ENCODE measurements around the gene VEGFC. TPM values are rescaled to one million over a fixed set of nuclear protein-coding genes. Genes with fewer than 3 reads are reported as not detected.

Gene VEGFC
- total and polyA plus RNA-seq, 7 experiments from 2014 or later, result not detected

DNA sequence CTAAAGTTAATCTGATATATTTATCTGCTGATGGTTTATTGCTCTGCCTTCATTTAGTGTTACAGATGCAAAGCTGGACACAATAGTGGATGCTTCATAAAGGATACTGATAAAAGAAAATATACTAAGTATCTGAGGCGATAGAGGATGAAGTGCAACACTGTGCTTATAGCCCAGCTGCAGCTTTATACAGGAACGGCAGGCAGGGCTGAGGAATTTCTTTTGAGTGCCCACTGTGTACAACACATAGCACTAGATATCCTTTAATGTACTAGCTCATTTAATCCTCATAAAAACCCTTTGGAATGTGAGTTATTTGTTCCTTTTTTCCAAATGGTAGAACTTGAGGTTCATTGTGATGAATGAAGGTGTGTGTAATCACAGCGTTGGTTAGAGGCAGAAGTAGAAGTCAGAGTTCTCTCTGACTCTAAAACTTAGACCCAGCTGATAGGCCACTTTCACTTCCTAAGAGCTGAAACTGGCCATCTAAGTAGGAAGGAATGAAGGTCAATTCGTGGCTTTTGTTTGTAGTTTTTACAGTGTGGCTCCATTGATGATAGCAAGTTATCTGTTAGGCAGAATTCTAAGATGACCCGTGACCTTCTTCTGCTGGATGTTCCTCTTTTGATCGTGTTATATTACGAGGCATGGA is 138.0 kb downstream of the VEGFC start:
- no peaks in the 10 kb centered on the region for H3K4me1 ChIP-seq (ENCODE audit: control insufficient read depth in 2 of 2, insufficient read depth in 2 of 2, low read length in 2 of 2)
- H3K9me3 ChIP-seq (ENCODE audit: control insufficient read depth in 2 of 3, low read length in 3 of 3), result no peaks in the 10 kb centered on the region
- H3K27ac ChIP-seq (ENCODE audit: low read depth, low read length), result no peak overlapping the region
- CTCF ChIA-PET, result no interaction called here
- no peak overlapping the region for H3K4me3 ChIP-seq (ENCODE audit: low read length)
- Mint-ChIP-seq H3K27ac (no peak overlapping the region), H3K36me3 (no peaks in the 10 kb centered on the region), H3K4me3 (no peak overlapping the region), H3K4me1 (peaks cover 0 to 1% (median 0%) of the 10 kb centered on the region in 7 donors), H3K9me3 (peaks cover 0 to 7% (median 3%) of the 10 kb centered on the region in 11 donors), H3K27me3 (no peaks in the 10 kb centered on the region)
- POLR2A ChIA-PET, result no interaction called here
- ATAC-seq, result no peak
- no peaks in the 10 kb centered on the region for H3K36me3 ChIP-seq (ENCODE audit: control insufficient read depth in 2 of 3, insufficient read depth in 3 of 3, low read length in 3 of 3)
- intact Hi-C loops (cut with micrococcal nuclease), result no loop called here
- DNase-seq, result no peak
- H3K27me3 ChIP-seq (ENCODE audit: control insufficient read depth in 2 of 2, insufficient read depth in 2 of 2, low read length in 2 of 2), result no peaks in the 10 kb centered on the region

DNA sequence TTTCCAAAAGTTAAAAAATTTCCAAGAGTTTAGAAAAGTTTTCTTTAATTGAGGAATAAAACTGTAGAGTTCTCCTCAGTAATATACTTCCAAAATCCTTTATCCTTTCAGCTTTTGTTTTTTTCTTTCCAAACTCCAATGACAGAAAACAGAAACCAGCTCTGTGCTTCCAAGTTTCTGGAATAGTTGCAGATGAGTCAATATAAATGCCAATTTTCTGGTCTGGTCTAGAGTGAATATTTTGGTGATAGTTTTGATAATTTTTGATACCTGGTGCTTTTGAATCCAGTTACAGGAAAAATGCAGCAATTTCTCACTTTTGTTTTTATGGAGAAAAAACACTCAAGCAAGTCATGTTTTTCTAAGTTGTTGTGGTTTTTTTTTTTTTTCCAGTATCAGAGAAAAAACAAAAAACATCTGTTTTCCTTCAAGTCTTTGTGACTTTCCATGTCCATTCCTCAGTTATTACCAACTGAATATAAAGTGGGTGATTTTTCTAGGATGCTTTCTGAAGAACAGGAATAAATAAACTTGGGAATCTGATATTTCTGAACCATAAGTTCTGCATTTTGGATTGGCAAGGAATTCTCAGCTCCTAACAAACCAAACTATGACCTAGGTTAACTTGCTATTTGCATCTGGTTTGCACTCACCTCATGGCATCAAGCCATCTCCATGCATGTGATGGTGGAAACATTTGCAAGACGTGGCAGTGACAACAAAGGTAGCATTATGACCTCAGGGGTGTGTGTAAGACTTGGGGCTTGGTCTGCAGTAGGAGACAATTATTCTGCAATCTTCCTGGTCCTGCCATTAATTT is 139.1 kb downstream of the VEGFC start:
- CTCF ChIA-PET, result no interaction called here
- H3K27me3 Mint-ChIP-seq, result no peaks in the 10 kb centered on the region

DNA sequence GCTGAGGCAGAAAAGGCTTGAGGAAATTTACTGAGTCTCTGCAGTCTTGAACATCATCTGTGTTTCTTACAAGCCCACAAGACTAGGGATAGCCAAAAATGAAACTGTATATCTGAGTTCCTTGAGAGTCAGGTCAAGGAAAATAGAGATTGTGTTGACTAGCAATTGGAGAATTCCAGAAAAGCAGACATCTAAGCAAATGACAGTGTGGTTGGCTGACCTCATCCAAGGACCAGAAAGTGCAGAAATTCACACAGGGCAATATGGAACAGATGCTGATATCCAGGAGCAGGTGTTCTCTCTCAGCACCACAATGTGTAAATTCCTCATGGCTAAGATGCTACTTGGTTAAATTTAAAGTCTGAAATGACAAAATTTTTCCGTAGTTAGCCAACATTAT is 146.4 kb downstream of the VEGFC start:
- intact Hi-C loops (cut with micrococcal nuclease), result no loop called here
- no peak overlapping the region for H3K27ac Mint-ChIP-seq
- H3K9me3 Mint-ChIP-seq, result peaks cover 0 to 2% (median 0%) of the 10 kb centered on the region in 11 donors
- Histone ChIP-seq H3K27ac (ENCODE audit: low read depth, low read length) (no peak overlapping the region), H3K9me3 (ENCODE audit: control insufficient read depth in 2 of 3, low read length in 3 of 3) (no peaks in the 10 kb centered on the region), H3K4me1 (ENCODE audit: control insufficient read depth in 2 of 2, insufficient read depth in 2 of 2, low read length in 2 of 2) (no peaks in the 10 kb centered on the region), H3K36me3 (ENCODE audit: control insufficient read depth in 2 of 3, insufficient read depth in 3 of 3, low read length in 3 of 3) (no peaks in the 10 kb centered on the region), H3K27me3 (ENCODE audit: control insufficient read depth in 2 of 2, insufficient read depth in 2 of 2, low read length in 2 of 2) (no peaks in the 10 kb centered on the region), H3K4me3 (ENCODE audit: low read length) (no peak overlapping the region)
- ATAC-seq (no peak), DNase-seq (no peak)
- H3K4me3 Mint-ChIP-seq, result no peak overlapping the region
- no peaks in the 10 kb centered on the region for H3K4me1 Mint-ChIP-seq
- no peaks in the 10 kb centered on the region for H3K36me3 Mint-ChIP-seq
- POLR2A ChIA-PET, result no interaction called here
- CTCF ChIA-PET, result no interaction called here
- no peaks in the 10 kb centered on the region for H3K27me3 Mint-ChIP-seq

More for the DNA sequence above, 139.1 kb downstream of the VEGFC start:
- DNase-seq (no peak), ATAC-seq (no peak)
- Histone ChIP-seq H3K9me3 (ENCODE audit: control insufficient read depth in 2 of 3, low read length in 3 of 3) (no peaks in the 10 kb centered on the region), H3K4me3 (ENCODE audit: low read length) (no peak overlapping the region), H3K27ac (ENCODE audit: low read depth, low read length) (no peak overlapping the region), H3K27me3 (ENCODE audit: control insufficient read depth in 2 of 2, insufficient read depth in 2 of 2, low read length in 2 of 2) (no peaks in the 10 kb centered on the region), H3K4me1 (ENCODE audit: control insufficient read depth in 2 of 2, insufficient read depth in 2 of 2, low read length in 2 of 2) (no peaks in the 10 kb centered on the region), H3K36me3 (ENCODE audit: control insufficient read depth in 2 of 3, insufficient read depth in 3 of 3, low read length in 3 of 3) (no peaks in the 10 kb centered on the region)
- H3K36me3 Mint-ChIP-seq, result no peaks in the 10 kb centered on the region
- peaks cover 0 to 1% (median 0%) of the 10 kb centered on the region in 7 donors for H3K4me1 Mint-ChIP-seq
- H3K4me3 Mint-ChIP-seq, result no peak overlapping the region
- H3K9me3 Mint-ChIP-seq, result peaks cover 0 to 7% (median 2%) of the 10 kb centered on the region in 11 donors
- H3K27ac Mint-ChIP-seq, result no peak overlapping the region
- intact Hi-C loops (cut with micrococcal nuclease), result no loop called here
- POLR2A ChIA-PET, result no interaction called here

DNA sequence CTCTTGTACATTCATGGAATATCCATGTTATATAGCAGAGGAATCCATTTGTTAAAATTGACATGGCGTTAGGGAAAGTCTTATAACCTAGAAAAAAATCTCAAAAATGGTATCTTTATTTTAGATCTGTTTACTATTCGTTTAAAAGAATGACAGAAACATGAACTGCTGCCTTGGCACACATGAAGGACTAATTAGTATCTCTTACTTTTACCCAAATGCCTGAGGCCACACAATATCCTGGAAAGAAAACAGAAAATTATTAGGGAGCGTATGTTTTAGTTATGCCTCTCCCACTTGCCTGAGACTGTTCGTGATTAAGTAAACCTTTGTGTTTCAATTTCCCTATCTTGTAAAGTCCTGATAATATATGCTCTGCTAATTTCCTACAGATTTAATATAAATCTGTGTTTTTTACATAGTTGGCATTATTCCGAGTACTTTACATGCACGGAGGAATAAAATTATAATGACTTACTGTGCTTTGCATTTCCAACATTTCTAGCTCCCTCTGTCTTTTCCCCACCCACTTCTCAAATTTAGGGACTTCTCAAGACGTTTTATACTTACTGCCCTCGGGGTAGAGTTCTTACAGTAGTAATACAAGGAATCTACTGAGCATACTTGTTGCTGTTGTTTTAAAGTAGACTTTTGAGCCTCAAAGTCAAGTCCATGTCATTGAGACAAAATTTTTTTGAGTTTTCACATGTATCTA is 147.3 kb downstream of the VEGFC start:
- DNase-seq, result no peak
- H3K4me3 Mint-ChIP-seq, result no peak overlapping the region
- H3K4me1 Mint-ChIP-seq, result no peaks in the 10 kb centered on the region
- no peaks in the 10 kb centered on the region for H3K4me1 ChIP-seq (ENCODE audit: control insufficient read depth in 2 of 2, insufficient read depth in 2 of 2, low read length in 2 of 2)
- intact Hi-C loops (cut with micrococcal nuclease), result no loop called here
- H3K9me3 ChIP-seq (ENCODE audit: control insufficient read depth in 2 of 3, low read length in 3 of 3), result no peaks in the 10 kb centered on the region
- H3K9me3 Mint-ChIP-seq, result peaks cover 0 to 2% (median 0%) of the 10 kb centered on the region in 11 donors
- ChIA-PET POLR2A (no interaction called here), CTCF (no interaction called here)
- no peak for ATAC-seq
- no peak overlapping the region for H3K27ac Mint-ChIP-seq
- no peak overlapping the region for H3K4me3 ChIP-seq (ENCODE audit: low read length)
- H3K27me3 Mint-ChIP-seq, result no peaks in the 10 kb centered on the region
- no peaks in the 10 kb centered on the region for H3K36me3 Mint-ChIP-seq
- no peaks in the 10 kb centered on the region for H3K27me3 ChIP-seq (ENCODE audit: control insufficient read depth in 2 of 2, insufficient read depth in 2 of 2, low read length in 2 of 2)
- H3K27ac ChIP-seq (ENCODE audit: low read depth, low read length), result no peak overlapping the region
- no peaks in the 10 kb centered on the region for H3K36me3 ChIP-seq (ENCODE audit: control insufficient read depth in 2 of 3, insufficient read depth in 3 of 3, low read length in 3 of 3)

DNA sequence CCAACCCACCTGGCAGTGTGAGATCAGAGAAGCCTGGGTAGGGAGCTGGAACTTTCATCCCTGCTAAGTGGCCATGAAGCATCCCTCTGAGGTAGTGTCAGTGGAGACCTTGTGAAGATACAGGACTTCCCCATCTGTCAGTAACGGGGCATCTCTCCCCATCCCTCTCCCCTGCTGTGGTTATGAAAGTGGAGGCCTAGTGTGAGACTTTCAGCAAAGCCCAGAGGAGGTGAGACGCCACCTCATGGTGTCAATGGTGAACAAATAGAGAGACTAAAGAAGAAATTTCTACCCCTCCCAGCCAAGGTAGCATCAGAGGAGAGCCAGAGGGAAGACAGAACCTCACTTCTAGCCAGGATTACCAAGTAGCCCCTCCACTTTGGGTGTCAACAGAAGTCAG is 150.2 kb downstream of the VEGFC start:
- Histone ChIP-seq H3K4me1 (ENCODE audit: control insufficient read depth in 2 of 2, insufficient read depth in 2 of 2, low read length in 2 of 2) (no peaks in the 10 kb centered on the region), H3K36me3 (ENCODE audit: control insufficient read depth in 2 of 3, insufficient read depth in 3 of 3, low read length in 3 of 3) (no peaks in the 10 kb centered on the region), H3K27me3 (ENCODE audit: control insufficient read depth in 2 of 2, insufficient read depth in 2 of 2, low read length in 2 of 2) (no peaks in the 10 kb centered on the region), H3K4me3 (ENCODE audit: low read length) (no peak overlapping the region), H3K9me3 (ENCODE audit: control insufficient read depth in 2 of 3, low read length in 3 of 3) (no peaks in the 10 kb centered on the region), H3K27ac (ENCODE audit: low read depth, low read length) (no peak overlapping the region)
- ChIA-PET CTCF (no interaction called here), POLR2A (no interaction called here)
- H3K4me3 Mint-ChIP-seq, result no peak overlapping the region
- no peak overlapping the region for H3K27ac Mint-ChIP-seq
- intact Hi-C loops (cut with micrococcal nuclease), result no loop called here
- peaks cover 0 to 14% (median 0%) of the 10 kb centered on the region in 11 donors for H3K9me3 Mint-ChIP-seq
- no peaks in the 10 kb centered on the region for H3K4me1 Mint-ChIP-seq
- H3K36me3 Mint-ChIP-seq, result no peaks in the 10 kb centered on the region
- ATAC-seq, result no peak
- no peak for DNase-seq
- no peaks in the 10 kb centered on the region for H3K27me3 Mint-ChIP-seq

DNA sequence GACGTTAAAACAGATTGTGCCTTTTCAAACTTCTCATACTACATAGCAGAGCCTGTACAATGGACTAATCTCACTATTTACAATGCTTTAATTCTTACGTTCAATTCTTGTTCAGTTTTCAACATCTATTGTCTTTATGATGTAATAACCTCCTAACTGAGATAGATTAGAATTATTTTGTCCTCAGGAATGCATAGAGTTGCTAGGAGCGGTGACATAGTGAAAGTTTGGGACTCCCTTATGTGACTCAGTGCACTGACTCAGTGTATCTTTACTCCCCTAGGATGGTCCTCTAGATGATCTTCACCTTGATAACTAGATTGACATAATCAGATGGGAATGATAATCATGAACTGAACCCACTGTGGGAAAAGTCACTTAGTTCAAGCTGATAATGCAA is 151.5 kb downstream of the VEGFC start:
- intact Hi-C loops (cut with micrococcal nuclease), result no loop called here
- H3K27me3 ChIP-seq (ENCODE audit: control insufficient read depth in 2 of 2, insufficient read depth in 2 of 2, low read length in 2 of 2), result no peaks in the 10 kb centered on the region
- no peaks in the 10 kb centered on the region for H3K36me3 ChIP-seq (ENCODE audit: control insufficient read depth in 2 of 3, insufficient read depth in 3 of 3, low read length in 3 of 3)
- CTCF ChIA-PET, result no interaction called here
- POLR2A ChIA-PET, result no interaction called here
- H3K9me3 Mint-ChIP-seq, result peaks cover 0 to 14% (median 0%) of the 10 kb centered on the region in 11 donors
- H3K27ac Mint-ChIP-seq, result no peak overlapping the region
- no peak for ATAC-seq
- H3K4me1 ChIP-seq (ENCODE audit: control insufficient read depth in 2 of 2, insufficient read depth in 2 of 2, low read length in 2 of 2), result no peaks in the 10 kb centered on the region
- no peaks in the 10 kb centered on the region for H3K9me3 ChIP-seq (ENCODE audit: control insufficient read depth in 2 of 3, low read length in 3 of 3)
- no peaks in the 10 kb centered on the region for H3K36me3 Mint-ChIP-seq
- no peaks in the 10 kb centered on the region for H3K4me1 Mint-ChIP-seq
- no peak overlapping the region for H3K4me3 ChIP-seq (ENCODE audit: low read length)
- H3K27ac ChIP-seq (ENCODE audit: low read depth, low read length), result no peak overlapping the region
- no peaks in the 10 kb centered on the region for H3K27me3 Mint-ChIP-seq
- H3K4me3 Mint-ChIP-seq, result no peak overlapping the region
- no peak for DNase-seq
